SK-N-SH treated with all-trans-retinoic acid at 6 μM for 48 hours (cell line): ENCODE data around the gene CLTB.

Source experiments
- ATAC-seq: fragments of 200-7000 bp; cut with Tn5 transposase; 3 replicates; pipeline ENCODE4 v1.9.1; 2020; ENCODE audit warnings: mild to moderate bottlenecking, moderate library complexity
- CSDC2 ChIP-seq: fragments of 250-450 bp; sonication (Bioruptor Pico); IDR thresholded peaks from 2 replicates; pipeline ENCODE4 v1.5.0; 2020; ENCODE audit warnings: mild to moderate bottlenecking, moderate library complexity
- CSRNP3 ChIP-seq: fragments of 250-450 bp; sonication (Bioruptor Pico); IDR thresholded peaks from 2 replicates; pipeline ENCODE4 v1.5.1; 2021; ENCODE audit warnings: mild to moderate bottlenecking, moderate library complexity
- ESRRG ChIP-seq: fragments of 250-450 bp; sonication (Bioruptor Pico); IDR thresholded peaks from 2 replicates; pipeline ENCODE4 v1.6.1; 2021; ENCODE audit warnings: mild to moderate bottlenecking
- GLIS3 ChIP-seq: fragments of 250-450 bp; sonication (Bioruptor Pico); IDR thresholded peaks from 2 replicates; pipeline ENCODE4 v1.5.0; 2020; ENCODE audit warnings: mild to moderate bottlenecking, moderate library complexity
- ISL1 ChIP-seq: fragments of 250-450 bp; sonication (Bioruptor Pico); IDR thresholded peaks from 2 replicates; pipeline ENCODE4 v2.1.2; 2022; ENCODE audit warnings: mild to moderate bottlenecking, moderate library complexity
- OSR1 ChIP-seq: fragments of 250-450 bp; sonication (Bioruptor Pico); IDR thresholded peaks from 2 replicates; pipeline ENCODE4 v1.8.0; 2022; ENCODE audit warnings: moderate library complexity, mild to moderate bottlenecking, inconsistent platforms
- PATZ1 ChIP-seq: fragments of 250-450 bp; sonication (Bioruptor Pico); IDR thresholded peaks from 2 replicates; pipeline ENCODE4 v1.8.0; 2020; ENCODE audit warnings: mild to moderate bottlenecking, moderate library complexity, borderline replicate concordance
- PPARA ChIP-seq: fragments of 250-450 bp; sonication (Bioruptor Pico); IDR thresholded peaks from 2 replicates; pipeline ENCODE4 v1.5.0; 2020; ENCODE audit warnings: mild to moderate bottlenecking, borderline replicate concordance
- RARB ChIP-seq: fragments of 250-450 bp; sonication (Bioruptor Pico); IDR thresholded peaks from 2 replicates; pipeline ENCODE4 v1.8.0; 2021; ENCODE audit warnings: mild to moderate bottlenecking, moderate library complexity
- SNAI2 ChIP-seq: fragments of 250-450 bp; sonication (Bioruptor Pico); IDR thresholded peaks from 2 replicates; pipeline ENCODE4 v1.5.0; 2020; ENCODE audit warnings: mild to moderate bottlenecking, moderate library complexity
- TCF4 ChIP-seq: fragments of 250-450 bp; sonication (Bioruptor Pico); IDR thresholded peaks from 2 replicates; pipeline ENCODE4 v1.8.0; 2021; ENCODE audit warnings: mild to moderate bottlenecking, moderate library complexity, borderline replicate concordance
- TOX ChIP-seq: fragments of 250-450 bp; sonication (Bioruptor Pico); IDR thresholded peaks from 2 replicates; pipeline ENCODE4 v1.8.0; 2021; ENCODE audit warnings: mild to moderate bottlenecking, moderate library complexity, borderline replicate concordance
- ZC3H10 ChIP-seq: fragments of 250-450 bp; sonication (Bioruptor Pico); IDR thresholded peaks from 2 replicates; pipeline ENCODE4 v1.5.1; 2021; ENCODE audit warnings: mild to moderate bottlenecking, moderate library complexity
- ZFP3 ChIP-seq: fragments of 250-450 bp; sonication (Bioruptor Pico); IDR thresholded peaks from 2 replicates; pipeline ENCODE4 v1.5.0; 2020; ENCODE audit warnings: mild to moderate bottlenecking, moderate library complexity
- ZFP30 ChIP-seq: fragments of 450-650 bp; formaldehyde crosslinking; IDR thresholded peaks from 2 replicates; pipeline ENCODE4 v1.5.0; 2022; ENCODE audit warnings: mild to moderate bottlenecking, moderate library complexity
- ZNF565 ChIP-seq: fragments of 450-650 bp; formaldehyde crosslinking; conservative IDR thresholded peaks from 2 replicates; pipeline ENCODE4 v1.5.0; 2020; ENCODE audit warnings: low read depth, mild to moderate bottlenecking, moderate library complexity
- ZNF70 ChIP-seq: fragments of 450-650 bp; formaldehyde crosslinking; IDR thresholded peaks from 2 replicates; pipeline ENCODE4 v1.5.0; 2020; ENCODE audit warnings: mild to moderate bottlenecking, moderate library complexity
- ZNF8 ChIP-seq: fragments of 450-650 bp; formaldehyde crosslinking; IDR thresholded peaks from 2 replicates; pipeline ENCODE4 v1.5.0; 2020; ENCODE audit warnings: mild to moderate bottlenecking, moderate library complexity
- TF ChIP-seq, protein P1 (sequence below): fragments of 250-450 bp; sonication (Bioruptor Pico); IDR thresholded peaks from 2 replicates; pipeline ENCODE4 v1.5.1; 2020; ENCODE audit warnings: low read depth, mild to moderate bottlenecking, moderate library complexity
- TF ChIP-seq, protein P2 (sequence below): fragments of 250-450 bp; sonication (Bioruptor Pico); IDR thresholded peaks from 2 replicates; pipeline ENCODE4 v1.5.0; 2020; ENCODE audit warnings: mild to moderate bottlenecking, moderate library complexity
- TF ChIP-seq, protein P3 (sequence below): fragments of 250-450 bp; sonication (Bioruptor Pico); IDR thresholded peaks from 2 replicates; pipeline ENCODE4 v1.8.0; 2021; ENCODE audit warnings: low read depth, mild to moderate bottlenecking, moderate library complexity, borderline replicate concordance

The CLTB gene

DNA sequence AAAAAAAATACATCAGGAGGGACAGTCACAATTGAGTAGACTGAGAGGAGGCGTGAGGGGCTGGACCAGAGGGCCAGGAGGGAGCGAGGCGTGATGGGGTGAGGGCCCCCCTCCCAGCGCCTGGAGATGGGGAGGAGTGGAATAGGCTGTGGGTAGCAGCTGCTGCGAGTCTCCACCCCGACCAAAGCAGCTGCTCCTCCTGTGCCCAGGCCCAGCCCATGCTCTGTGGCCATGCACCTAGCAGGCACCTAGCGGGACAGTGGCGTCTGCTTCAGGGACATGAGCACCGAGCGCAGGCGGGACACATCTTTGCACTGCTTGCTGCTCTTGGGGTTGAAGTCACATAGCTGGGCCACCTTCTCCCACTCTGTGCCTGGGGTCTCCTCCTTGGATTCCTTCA lies 23.8 kb downstream of the CLTB start (continued):
- TF ChIP-seq, protein P1, sequence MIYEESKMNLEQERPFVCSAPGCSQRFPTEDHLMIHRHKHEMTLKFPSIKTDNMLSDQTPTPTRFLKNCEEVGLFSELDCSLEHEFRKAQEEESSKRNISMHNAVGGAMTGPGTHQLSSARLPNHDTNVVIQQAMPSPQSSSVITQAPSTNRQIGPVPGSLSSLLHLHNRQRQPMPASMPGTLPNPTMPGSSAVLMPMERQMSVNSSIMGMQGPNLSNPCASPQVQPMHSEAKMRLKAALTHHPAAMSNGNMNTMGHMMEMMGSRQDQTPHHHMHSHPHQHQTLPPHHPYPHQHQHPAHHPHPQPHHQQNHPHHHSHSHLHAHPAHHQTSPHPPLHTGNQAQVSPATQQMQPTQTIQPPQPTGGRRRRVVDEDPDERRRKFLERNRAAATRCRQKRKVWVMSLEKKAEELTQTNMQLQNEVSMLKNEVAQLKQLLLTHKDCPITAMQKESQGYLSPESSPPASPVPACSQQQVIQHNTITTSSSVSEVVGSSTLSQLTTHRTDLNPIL (CRISPR knock-in tag) = no peak
- no peak for TF ChIP-seq ZNF70 (CRISPR knock-in tag)

DNA sequence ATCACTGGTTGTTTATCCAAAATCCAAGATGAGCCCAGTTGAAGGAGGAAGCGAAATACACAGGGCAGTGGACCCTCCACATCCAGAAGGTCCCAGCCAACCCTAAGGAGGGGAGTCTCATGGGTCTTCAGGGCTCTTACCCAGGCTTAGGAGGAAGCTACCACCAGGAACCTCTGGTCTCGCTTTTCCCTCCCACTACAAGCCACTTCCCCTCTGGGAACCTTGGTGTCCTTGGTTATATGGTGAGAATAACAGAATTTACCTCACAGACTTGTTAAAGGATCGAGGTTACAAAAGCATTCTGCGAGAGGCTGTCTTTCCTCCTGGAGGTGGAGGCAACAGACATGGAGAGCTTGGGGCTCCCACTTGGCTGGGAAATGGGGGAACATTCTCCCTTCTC lies 24.3 kb downstream of the CLTB start:
- ATAC-seq = no peak
- TF ChIP-seq RARB (CRISPR knock-in tag) (no peak), ZC3H10 (no peak), ZFP30 (no peak), ZNF565 (CRISPR knock-in tag) (no peak), ZNF8 (CRISPR knock-in tag) (no peak), PPARA (CRISPR knock-in tag) (no peak), OSR1 (CRISPR knock-in tag) (no peak), ISL1 (CRISPR knock-in tag) (no peak), TCF4 (no peak), ZFP3 (CRISPR knock-in tag) (no peak), PATZ1 (CRISPR knock-in tag) (no peak), CSRNP3 (CRISPR knock-in tag) (no peak), CSDC2 (CRISPR knock-in tag) (no peak), TOX (CRISPR knock-in tag) (no peak), ZNF70 (CRISPR knock-in tag) (no peak), GLIS3 (CRISPR knock-in tag) (no peak), SNAI2 (CRISPR knock-in tag) (no peak)
- TF ChIP-seq, protein P1 (CRISPR knock-in tag) = no peak
- TF ChIP-seq, protein P2, sequence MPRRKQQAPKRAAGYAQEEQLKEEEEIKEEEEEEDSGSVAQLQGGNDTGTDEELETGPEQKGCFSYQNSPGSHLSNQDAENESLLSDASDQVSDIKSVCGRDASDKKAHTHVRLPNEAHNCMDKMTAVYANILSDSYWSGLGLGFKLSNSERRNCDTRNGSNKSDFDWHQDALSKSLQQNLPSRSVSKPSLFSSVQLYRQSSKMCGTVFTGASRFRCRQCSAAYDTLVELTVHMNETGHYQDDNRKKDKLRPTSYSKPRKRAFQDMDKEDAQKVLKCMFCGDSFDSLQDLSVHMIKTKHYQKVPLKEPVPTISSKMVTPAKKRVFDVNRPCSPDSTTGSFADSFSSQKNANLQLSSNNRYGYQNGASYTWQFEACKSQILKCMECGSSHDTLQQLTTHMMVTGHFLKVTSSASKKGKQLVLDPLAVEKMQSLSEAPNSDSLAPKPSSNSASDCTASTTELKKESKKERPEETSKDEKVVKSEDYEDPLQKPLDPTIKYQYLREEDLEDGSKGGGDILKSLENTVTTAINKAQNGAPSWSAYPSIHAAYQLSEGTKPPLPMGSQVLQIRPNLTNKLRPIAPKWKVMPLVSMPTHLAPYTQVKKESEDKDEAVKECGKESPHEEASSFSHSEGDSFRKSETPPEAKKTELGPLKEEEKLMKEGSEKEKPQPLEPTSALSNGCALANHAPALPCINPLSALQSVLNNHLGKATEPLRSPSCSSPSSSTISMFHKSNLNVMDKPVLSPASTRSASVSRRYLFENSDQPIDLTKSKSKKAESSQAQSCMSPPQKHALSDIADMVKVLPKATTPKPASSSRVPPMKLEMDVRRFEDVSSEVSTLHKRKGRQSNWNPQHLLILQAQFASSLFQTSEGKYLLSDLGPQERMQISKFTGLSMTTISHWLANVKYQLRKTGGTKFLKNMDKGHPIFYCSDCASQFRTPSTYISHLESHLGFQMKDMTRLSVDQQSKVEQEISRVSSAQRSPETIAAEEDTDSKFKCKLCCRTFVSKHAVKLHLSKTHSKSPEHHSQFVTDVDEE (CRISPR knock-in tag) = no peak

- TF ChIP-seq ZC3H10 = no peak
- ATAC-seq = no peak
Measured at GRCh38 chr5:176391479-176391878, 24.9 kb downstream of the CLTB start.

DNA sequence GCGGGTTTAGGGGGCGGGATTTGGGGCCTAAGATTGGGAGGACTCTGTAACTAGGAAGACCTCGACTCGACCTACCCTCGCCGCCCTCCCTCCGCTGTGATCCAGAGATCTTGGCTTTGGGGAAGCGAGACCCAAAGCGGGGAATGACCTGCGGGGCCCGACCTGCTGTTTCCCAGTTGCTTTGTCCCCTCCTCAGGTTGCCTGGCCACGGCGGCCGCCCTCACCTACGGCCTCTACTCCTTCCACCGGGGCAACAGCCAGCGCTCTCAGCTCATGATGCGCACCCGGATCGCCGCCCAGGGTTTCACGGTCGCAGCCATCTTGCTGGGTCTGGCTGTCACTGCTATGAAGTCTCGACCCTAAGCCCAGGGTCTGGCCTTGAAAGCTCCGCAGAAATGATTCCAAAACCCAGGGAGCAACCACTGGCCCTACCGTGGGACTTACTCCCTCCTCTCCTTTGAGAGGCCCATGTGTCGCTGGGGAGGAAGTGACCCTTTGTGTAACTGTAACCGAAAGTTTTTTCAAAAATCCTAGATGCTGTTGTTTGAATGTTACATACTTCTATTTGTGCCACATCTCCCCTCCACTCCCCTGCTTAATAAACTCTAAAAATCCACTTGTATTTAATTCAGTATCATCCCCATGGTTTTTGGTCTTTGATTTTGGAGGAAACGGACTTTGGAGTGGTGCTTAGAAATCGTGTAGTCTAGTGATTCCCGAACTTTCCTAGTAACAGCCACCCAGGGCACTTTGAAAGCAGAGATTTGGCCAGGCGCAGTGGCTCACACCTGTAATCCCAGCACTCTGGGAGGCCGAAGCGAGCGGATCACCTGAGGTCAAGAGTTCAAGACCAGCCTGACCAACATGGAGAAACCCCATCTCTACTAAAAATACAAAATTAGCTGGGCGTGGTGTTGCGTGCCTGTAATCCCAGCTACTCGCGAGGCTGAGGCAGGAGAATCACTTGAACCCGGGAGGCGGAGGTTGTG lies 26.9 kb downstream of the CLTB start:
- TF ChIP-seq ISL1 (CRISPR knock-in tag) (no peak), ZNF8 (CRISPR knock-in tag) (no peak), SNAI2 (CRISPR knock-in tag) (no peak), ZFP3 (CRISPR knock-in tag) (no peak), ESRRG (CRISPR knock-in tag) (no peak), ZNF70 (CRISPR knock-in tag) (no peak), PATZ1 (CRISPR knock-in tag) (no peak), TOX (CRISPR knock-in tag) (no peak)
- TF ChIP-seq, protein P1 (CRISPR knock-in tag) = no peak
- TF ChIP-seq, protein P3, sequence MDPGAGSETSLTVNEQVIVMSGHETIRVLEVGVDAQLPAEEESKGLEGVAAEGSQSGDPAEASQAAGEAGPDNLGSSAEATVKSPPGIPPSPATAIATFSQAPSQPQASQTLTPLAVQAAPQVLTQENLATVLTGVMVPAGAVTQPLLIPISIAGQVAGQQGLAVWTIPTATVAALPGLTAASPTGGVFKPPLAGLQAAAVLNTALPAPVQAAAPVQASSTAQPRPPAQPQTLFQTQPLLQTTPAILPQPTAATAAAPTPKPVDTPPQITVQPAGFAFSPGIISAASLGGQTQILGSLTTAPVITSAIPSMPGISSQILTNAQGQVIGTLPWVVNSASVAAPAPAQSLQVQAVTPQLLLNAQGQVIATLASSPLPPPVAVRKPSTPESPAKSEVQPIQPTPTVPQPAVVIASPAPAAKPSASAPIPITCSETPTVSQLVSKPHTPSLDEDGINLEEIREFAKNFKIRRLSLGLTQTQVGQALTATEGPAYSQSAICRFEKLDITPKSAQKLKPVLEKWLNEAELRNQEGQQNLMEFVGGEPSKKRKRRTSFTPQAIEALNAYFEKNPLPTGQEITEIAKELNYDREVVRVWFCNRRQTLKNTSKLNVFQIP (CRISPR knock-in tag) = no peak
- ATAC-seq = peak; percentile 61
